ENCODE measurements around the gene CCDC154. TPM values are rescaled to one million over a fixed set of nuclear protein-coding genes. Genes with fewer than 3 reads are reported as not detected.
"Not testable (repeated sequence)": the region's sequence is repeated elsewhere in the genome, so short reads cannot be mapped to it uniquely, and the experiment has no call there.

CCDC154 gene
- total RNA-seq, 2 donors from 2014 or later: 0.63 to 0.81 TPM

DNA sequence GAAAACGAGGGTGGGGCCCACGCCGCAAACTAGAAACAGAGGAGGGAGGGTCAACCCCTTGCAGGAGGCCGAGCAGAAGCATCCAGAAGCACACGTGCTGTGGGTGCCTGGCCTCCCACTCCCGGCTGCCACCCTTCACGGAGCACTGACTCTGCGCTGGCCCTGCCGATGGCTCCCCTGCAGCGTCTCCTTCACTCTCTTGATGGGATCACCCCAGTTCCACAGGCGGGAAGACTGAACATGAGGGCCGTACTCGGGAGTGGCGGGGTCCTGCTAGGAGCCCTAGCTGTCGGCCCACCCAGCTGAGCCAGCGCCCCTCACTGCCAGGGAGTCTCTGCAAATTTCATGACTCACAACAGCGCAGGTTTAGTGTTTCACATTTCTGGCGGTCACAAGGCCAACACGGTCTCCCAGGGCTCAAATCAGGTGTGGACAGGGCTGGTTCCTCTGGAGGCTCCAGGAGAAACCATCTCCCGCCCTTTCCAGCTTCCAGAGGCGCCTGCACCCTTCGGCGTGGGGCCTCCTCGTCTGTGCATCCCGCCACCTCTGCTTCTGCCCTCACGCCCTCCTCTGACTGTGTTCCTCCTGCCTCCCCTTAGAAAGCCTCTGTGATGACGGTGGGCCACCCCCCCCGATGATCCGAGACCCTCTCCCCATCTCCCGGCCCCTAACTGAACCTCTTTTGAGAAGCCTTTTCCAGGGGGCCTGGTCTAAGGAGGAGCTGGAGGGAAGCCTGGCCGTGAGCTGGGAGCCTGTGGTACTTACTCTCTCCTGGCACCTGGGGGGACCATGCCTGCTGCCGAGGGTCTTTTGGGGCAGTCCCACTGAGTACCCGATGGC is 42.4 kb upstream of the CCDC154 start:
- Histone ChIP-seq H3K27ac (no peak overlapping the region), H3K4me3 (no peak overlapping the region), H3K9me3 (no peaks in the 10 kb centered on the region), H3K36me3 (no peaks in the 10 kb centered on the region), H3K4me1 (ENCODE audit: control insufficient read depth in 1 of 2, low read depth in 2 of 2) (no peaks in the 10 kb centered on the region), H3K27me3 (replicated peaks; ENCODE audit: insufficient read depth) (no peaks in the 10 kb centered on the region)
- DNase-seq (ENCODE audit: low spot score) (no peak), ATAC-seq (ENCODE audit: insufficient number of reproducible peaks, low FRiP score, low read depth) (no peak)
- TF ChIP-seq, protein P1, sequence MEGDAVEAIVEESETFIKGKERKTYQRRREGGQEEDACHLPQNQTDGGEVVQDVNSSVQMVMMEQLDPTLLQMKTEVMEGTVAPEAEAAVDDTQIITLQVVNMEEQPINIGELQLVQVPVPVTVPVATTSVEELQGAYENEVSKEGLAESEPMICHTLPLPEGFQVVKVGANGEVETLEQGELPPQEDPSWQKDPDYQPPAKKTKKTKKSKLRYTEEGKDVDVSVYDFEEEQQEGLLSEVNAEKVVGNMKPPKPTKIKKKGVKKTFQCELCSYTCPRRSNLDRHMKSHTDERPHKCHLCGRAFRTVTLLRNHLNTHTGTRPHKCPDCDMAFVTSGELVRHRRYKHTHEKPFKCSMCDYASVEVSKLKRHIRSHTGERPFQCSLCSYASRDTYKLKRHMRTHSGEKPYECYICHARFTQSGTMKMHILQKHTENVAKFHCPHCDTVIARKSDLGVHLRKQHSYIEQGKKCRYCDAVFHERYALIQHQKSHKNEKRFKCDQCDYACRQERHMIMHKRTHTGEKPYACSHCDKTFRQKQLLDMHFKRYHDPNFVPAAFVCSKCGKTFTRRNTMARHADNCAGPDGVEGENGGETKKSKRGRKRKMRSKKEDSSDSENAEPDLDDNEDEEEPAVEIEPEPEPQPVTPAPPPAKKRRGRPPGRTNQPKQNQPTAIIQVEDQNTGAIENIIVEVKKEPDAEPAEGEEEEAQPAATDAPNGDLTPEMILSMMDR (IDR thresholded peaks at IDR 0.05): no peak

DNA sequence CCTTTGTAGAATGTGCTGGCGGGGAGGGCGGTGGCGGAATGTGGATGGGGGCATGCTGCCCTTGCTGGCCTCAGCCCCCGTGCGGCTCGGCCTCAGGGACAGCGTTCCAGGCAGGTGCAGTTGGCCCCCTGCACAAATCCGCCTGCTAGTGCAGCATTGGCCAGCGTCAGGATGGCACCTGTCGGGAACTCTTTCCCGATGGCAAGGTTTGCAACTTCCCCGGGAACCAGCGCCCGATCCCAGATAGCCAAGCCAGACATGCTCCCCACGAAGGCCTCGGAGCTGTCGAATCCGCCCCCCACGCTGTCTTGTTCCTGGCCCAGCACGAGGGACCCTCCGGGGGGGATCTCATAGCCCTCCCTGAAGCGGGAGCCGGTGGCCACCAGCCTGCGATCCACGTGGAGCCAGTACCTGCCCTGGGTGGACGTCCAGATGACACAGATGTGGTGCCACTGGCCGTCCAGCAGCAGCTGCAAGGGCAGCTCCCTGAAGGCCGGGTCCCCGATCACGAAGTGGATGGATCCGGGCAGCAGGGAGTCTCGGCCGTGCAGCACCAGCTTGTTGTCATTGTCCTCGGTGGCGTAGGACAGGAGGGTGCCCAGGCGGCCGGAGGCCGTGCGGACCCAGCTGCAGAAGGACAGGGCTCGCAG is 41.6 kb upstream of the CCDC154 start:
- Histone ChIP-seq H3K27ac (no peak overlapping the region), H3K4me3 (no peak overlapping the region), H3K4me1 (ENCODE audit: control insufficient read depth in 1 of 2, low read depth in 2 of 2) (no peaks in the 10 kb centered on the region), H3K27me3 (replicated peaks; ENCODE audit: insufficient read depth) (no peaks in the 10 kb centered on the region), H3K36me3 (no peaks in the 10 kb centered on the region), H3K9me3 (no peaks in the 10 kb centered on the region)
- TF ChIP-seq, protein P1 (IDR thresholded peaks at IDR 0.05): no peak
- ATAC-seq (ENCODE audit: insufficient number of reproducible peaks, low FRiP score, low read depth): no peak
- no peak for DNase-seq (ENCODE audit: low spot score)

DNA sequence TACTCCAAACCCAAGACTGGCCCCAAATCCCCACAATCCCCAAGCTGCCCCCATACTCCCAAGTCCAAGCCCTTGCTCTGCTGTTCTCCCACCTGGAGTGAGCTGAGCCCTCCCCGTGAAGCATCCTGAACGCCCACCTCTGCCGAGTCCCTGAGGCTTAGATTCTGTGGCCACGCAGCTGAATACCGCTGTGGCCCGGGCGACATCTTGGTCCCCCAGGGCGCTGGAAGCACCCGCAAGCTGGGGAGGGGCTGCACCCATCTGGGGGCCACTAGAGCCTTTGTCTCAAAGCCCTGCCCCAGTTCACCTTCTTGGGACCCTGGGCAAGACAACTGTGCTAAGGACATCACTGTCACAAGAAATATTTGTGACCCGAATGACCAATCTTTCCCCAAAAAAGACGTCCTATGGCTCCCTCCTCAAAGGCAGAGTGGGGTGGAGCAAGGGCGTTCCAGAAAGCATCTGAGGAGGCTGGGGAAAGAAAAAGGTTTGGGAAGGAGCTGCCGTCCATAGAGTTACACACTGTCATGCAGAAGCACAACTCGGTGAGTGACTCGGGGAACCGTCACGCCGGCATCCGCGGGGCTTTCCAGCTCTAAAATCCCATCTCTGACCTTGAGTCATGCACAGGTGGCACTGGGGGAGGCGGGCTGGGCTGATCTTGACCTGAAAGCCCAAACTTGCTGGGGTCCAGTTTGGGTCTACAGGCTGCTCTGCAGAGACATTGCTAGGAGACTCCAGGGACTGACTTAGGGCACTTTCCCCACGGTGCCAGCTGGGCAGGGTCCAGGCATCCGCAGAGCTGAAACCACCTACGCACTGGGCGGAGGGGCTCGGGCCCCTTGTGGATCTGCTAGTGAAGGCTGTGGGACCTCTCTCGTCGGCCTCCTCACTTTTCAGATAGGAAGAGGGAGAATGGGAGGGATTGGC is 37.8 kb upstream of the CCDC154 start:
- Histone ChIP-seq H3K36me3 (no peaks in the 10 kb centered on the region), H3K27ac (no peak overlapping the region), H3K4me3 (no peak overlapping the region), H3K9me3 (no peaks in the 10 kb centered on the region), H3K27me3 (replicated peaks; ENCODE audit: insufficient read depth) (no peaks in the 10 kb centered on the region), H3K4me1 (ENCODE audit: control insufficient read depth in 1 of 2, low read depth in 2 of 2) (no peaks in the 10 kb centered on the region)
- TF ChIP-seq, protein P1 (IDR thresholded peaks at IDR 0.05): no peak
- ATAC-seq (ENCODE audit: insufficient number of reproducible peaks, low FRiP score, low read depth) (no peak), DNase-seq (ENCODE audit: low spot score) (no peak)

DNA sequence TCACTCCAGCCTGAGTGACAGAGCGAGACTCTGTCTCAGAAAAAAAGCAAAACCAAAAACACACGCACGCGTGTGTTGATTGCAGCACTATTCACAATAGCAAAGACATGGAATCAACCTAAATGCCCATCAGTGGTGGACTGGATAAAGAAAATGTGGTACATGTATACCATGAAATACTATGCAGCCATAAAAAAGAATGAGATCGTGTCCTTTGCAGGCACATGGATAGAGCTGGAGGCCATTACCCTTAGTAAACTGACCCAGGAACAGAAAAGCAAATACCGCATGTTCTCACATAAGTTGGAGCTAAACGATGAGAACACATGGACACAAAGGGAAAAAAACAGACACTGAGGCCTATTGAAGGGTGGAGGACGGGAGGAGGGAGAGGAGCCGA is 34.6 kb upstream of the CCDC154 start:
- H3K27me3 ChIP-seq (replicated peaks; ENCODE audit: insufficient read depth); ATAC-seq (ENCODE audit: insufficient number of reproducible peaks, low FRiP score, low read depth); H3K27ac ChIP-seq; H3K36me3 ChIP-seq; H3K9me3 ChIP-seq; DNase-seq (ENCODE audit: low spot score); H3K4me3 ChIP-seq: not testable (repeated sequence)
- peaks cover 4 to 12% of the 10 kb centered on the region in 2 donors for H3K4me1 ChIP-seq (ENCODE audit: control insufficient read depth in 1 of 2, low read depth in 2 of 2)

DNA sequence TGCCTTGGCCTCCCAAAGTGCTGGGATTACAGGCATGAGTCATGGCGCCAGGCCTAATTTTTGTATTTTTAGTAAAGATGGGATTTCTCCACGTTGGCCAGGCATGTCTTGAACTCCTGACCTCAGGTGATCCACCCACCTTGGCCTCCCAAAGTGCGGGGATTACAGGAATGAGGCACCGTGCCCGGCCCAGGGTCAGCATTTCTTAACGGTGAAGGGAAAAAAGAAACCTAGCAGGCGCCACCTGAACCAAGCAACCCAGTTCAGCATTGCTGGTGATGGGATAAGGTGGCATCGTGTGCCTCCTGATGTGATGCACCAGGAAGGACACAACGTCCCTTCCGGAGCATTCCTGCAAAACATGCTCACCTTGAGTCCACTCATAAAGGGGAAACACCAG is 32.7 kb upstream of the CCDC154 start:
- DNase-seq (ENCODE audit: low spot score) (no peak), ATAC-seq (ENCODE audit: insufficient number of reproducible peaks, low FRiP score, low read depth) (no peak)
- Histone ChIP-seq H3K4me3 (no peak overlapping the region), H3K4me1 (ENCODE audit: control insufficient read depth in 1 of 2, low read depth in 2 of 2) (peaks cover 12 to 24% of the 10 kb centered on the region in 2 donors), H3K27ac (no peak overlapping the region), H3K9me3 (no peaks in the 10 kb centered on the region), H3K27me3 (replicated peaks; ENCODE audit: insufficient read depth) (no peaks in the 10 kb centered on the region), H3K36me3 (no peaks in the 10 kb centered on the region)
- TF ChIP-seq, protein P1 (IDR thresholded peaks at IDR 0.05): no peak

Data from thoracic aorta (tissue), 2 donors.